ENCODE results near the gene CLIP3. TPM values are rescaled to one million over a fixed set of nuclear protein-coding genes. Genes with fewer than 3 reads are reported as not detected.
A peak's percentile ranks its signal among the peaks of the same experiment; 100 is the strongest.

CLIP3 gene
- total and polyA plus RNA-seq, 2 of the 13 experiments (the other 11 are each of a cell fraction or from before 2014, with no cell fraction given): 0.15 to 1.2 TPM

DNA sequence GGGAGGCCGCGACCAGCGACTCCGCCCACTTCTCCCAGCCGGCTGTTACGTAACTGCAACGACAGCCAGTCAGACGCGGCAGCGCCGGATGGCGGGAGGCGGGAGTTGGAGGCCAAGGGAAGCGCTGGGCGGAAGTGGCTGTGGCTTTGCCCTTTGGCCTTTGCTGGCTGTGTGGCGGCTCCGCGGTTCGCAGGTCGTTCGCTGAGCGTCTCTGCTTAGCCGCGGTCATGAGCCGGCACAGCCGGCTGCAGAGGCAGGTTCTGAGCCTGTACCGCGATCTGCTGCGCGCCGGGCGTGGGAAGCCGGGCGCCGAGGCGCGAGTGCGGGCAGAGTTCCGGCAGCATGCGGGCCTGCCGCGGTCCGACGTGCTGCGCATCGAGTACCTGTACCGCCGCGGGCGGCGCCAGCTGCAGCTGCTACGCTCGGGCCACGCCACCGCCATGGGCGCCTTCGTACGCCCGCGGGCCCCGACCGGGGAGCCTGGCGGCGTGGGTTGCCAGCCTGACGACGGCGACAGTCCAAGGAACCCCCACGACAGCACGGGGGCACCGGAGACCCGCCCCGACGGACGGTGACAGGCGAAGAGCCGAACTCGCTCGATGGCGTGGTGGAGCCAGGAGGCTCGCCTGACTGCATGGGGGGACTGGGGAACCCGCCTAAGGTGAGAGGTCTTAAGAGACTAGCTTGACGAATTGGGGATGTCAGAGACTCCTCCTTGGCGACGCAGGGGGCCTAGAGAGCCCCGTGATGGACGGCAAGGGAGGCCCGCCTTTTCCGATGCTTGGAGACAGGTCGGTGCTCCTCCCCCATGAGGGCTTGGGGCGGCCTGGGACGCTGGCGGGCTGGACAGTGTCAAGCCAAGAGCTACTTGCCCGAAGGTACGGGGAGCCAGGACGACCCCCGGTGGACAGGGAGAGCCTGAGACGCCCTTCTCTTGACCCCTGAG lies 37.4 kb downstream of the CLIP3 start, which contains the start of gene SDHAF1 (continued):
- TF ChIP-seq EED (CRISPR knock-in tag; IDR thresholded peaks at IDR 0.05) (no peak), U2AF1 (optimal IDR thresholded peaks at IDR 0.05; ENCODE audit: low read depth, low read length) (peak; percentile 82), ZNF660 (CRISPR knock-in tag; IDR thresholded peaks at IDR 0.05; ENCODE audit: borderline replicate concordance, low read depth) (no peak), ZNF337 (CRISPR knock-in tag; IDR thresholded peaks at IDR 0.05; ENCODE audit: borderline replicate concordance, low read depth) (peak; percentile 48; the same call in 1 of the 2 replicates), ZNF121 (CRISPR knock-in tag; IDR thresholded peaks at IDR 0.05) (no peak), ZNF382 (CRISPR knock-in tag; IDR thresholded peaks at IDR 0.05; ENCODE audit: borderline replicate concordance) (no peak), ZIK1 (CRISPR knock-in tag; IDR thresholded peaks at IDR 0.05; ENCODE audit: borderline replicate concordance, low read depth) (peak; percentile 91), ZNF552 (CRISPR knock-in tag; IDR thresholded peaks at IDR 0.05; ENCODE audit: borderline replicate concordance) (peak; percentile 93), SMC3 (IDR thresholded peaks at IDR 0.05; ENCODE audit: low read length) (no peak), ZNF577 (CRISPR knock-in tag; IDR thresholded peaks at IDR 0.05; ENCODE audit: borderline replicate concordance, low read depth) (no peak), ARNT2 (CRISPR knock-in tag; IDR thresholded peaks at IDR 0.05; ENCODE audit: low read depth) (no peak; the same call in 1 of the 2 replicates), BHLHE40 (IDR thresholded peaks at IDR 0.05; ENCODE audit: low read length) (no peak)
- TF ChIP-seq, protein P1, sequence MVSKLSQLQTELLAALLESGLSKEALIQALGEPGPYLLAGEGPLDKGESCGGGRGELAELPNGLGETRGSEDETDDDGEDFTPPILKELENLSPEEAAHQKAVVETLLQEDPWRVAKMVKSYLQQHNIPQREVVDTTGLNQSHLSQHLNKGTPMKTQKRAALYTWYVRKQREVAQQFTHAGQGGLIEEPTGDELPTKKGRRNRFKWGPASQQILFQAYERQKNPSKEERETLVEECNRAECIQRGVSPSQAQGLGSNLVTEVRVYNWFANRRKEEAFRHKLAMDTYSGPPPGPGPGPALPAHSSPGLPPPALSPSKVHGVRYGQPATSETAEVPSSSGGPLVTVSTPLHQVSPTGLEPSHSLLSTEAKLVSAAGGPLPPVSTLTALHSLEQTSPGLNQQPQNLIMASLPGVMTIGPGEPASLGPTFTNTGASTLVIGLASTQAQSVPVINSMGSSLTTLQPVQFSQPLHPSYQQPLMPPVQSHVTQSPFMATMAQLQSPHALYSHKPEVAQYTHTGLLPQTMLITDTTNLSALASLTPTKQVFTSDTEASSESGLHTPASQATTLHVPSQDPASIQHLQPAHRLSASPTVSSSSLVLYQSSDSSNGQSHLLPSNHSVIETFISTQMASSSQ (IDR thresholded peaks at IDR 0.05; ENCODE audit: low read depth): no peak
- TF ChIP-seq, protein P1 (CRISPR knock-in tag; IDR thresholded peaks at IDR 0.05; ENCODE audit: borderline replicate concordance): no peak; the same call in none of the 2 replicates
- TF ChIP-seq, protein P2, sequence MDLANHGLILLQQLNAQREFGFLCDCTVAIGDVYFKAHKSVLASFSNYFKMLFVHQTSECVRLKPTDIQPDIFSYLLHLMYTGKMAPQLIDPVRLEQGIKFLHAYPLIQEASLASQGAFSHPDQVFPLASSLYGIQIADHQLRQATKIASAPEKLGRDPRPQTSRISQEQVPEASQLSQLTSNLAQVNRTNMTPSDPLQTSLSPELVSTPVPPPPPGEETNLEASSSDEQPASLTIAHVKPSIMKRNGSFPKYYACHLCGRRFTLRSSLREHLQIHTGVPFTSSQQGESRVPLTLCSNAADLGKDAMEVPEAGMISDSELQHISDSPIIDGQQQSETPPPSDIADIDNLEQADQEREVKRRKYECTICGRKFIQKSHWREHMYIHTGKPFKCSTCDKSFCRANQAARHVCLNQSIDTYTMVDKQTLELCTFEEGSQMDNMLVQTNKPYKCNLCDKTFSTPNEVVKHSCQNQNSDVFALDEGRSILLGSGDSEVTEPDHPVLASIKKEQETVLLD (CRISPR knock-in tag; IDR thresholded peaks at IDR 0.05; ENCODE audit: low read depth): no peak; the same call in 1 of the 2 replicates
- TF ChIP-seq, protein P3, sequence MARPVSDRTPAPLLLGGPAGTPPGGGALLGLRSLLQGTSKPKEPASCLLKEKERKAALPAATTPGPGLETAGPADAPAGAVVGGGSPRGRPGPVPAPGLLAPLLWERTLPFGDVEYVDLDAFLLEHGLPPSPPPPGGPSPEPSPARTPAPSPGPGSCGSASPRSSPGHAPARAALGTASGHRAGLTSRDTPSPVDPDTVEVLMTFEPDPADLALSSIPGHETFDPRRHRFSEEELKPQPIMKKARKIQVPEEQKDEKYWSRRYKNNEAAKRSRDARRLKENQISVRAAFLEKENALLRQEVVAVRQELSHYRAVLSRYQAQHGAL (CRISPR knock-in tag; IDR thresholded peaks at IDR 0.05; ENCODE audit: not compliant biosample characterization): no peak
- TF ChIP-seq, protein P4, sequence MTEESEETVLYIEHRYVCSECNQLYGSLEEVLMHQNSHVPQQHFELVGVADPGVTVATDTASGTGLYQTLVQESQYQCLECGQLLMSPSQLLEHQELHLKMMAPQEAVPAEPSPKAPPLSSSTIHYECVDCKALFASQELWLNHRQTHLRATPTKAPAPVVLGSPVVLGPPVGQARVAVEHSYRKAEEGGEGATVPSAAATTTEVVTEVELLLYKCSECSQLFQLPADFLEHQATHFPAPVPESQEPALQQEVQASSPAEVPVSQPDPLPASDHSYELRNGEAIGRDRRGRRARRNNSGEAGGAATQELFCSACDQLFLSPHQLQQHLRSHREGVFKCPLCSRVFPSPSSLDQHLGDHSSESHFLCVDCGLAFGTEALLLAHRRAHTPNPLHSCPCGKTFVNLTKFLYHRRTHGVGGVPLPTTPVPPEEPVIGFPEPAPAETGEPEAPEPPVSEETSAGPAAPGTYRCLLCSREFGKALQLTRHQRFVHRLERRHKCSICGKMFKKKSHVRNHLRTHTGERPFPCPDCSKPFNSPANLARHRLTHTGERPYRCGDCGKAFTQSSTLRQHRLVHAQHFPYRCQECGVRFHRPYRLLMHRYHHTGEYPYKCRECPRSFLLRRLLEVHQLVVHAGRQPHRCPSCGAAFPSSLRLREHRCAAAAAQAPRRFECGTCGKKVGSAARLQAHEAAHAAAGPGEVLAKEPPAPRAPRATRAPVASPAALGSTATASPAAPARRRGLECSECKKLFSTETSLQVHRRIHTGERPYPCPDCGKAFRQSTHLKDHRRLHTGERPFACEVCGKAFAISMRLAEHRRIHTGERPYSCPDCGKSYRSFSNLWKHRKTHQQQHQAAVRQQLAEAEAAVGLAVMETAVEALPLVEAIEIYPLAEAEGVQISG (CRISPR knock-in tag; IDR thresholded peaks at IDR 0.05): peak; percentile 74

Data from HepG2 (cell line).